Right ventricle myocardium superior (tissue), 1 donor: Measurements from ENCODE around the gene GPR50. TPM values are rescaled to one million over a fixed set of nuclear protein-coding genes. Genes with fewer than 3 reads are reported as not detected.

Source experiments
- ATAC-seq: fragments of 200-7000 bp; cut with Tn5 transposase; one replicate; pipeline ENCODE4 v1.9.1; 2020; ENCODE audit warnings: mild to moderate bottlenecking; ENCODE audit not compliant: poor library complexity
- DNase-seq: peaks from one replicate; pipeline ENCODE4 v3.0.0-alpha.2; 2020
- intact Hi-C: fragments of 100-400 bp; cut with DNase I; formaldehyde crosslinking; loops from one replicate; pipeline ENCODE4 v1.11.2; 2022
- long read RNA-seq: library from polyadenylated mRNA; unstranded; transcript quantifications from one replicate; pipeline ENCODE4 v2.0.0, GENCODE V29; 2021
- total RNA-seq: library from RNA; stranded (reverse); fragmentation: NEBNext Ultra II Directional; extraction: Animal tissue kit (Norgen Biotek cat#: 25700); gene quantifications from one replicate; pipeline ENCODE4 v1.2.1, GENCODE V29; 2021
- donor health status: DM: no; HTN: yes; CAD: no; lungs with severe emphysema.

GPR50 gene
- total RNA-seq: not detected
- long read RNA-seq: 0 reads

DNA sequence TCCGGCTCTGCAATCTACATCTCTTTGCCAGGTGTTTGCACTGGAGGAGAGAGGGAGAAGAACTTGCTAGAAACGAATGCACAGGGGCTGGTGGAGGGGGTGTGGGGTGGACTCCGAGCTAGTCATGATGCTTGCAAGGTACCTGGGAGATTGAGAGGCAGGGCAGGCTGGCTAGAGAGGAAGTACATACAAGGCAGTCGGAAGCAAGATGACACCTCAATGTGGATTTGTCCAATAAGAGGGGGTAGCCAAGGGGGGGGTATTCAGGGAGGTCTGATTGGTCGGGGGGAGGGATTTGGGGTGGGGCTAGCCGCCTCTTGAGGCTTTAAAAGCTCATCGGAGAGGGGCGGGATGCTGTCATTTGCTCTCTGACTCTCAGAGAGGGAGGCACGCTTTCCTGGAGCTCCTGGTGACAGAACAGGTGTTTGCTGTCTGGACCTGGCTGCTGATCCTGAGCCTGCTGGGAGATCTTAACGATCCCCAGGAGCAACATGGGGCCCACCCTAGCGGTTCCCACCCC lies at the start of gene GPR50:
Gene GPR50, plus strand, starts transcription at position 354 of the 520 bp plus-strand sequence. Its CDS starts 138 bp downstream, at position 492.
- DNase-seq: no peak
- intact Hi-C loops: no loop called here
- ATAC-seq: no peak

DNA sequence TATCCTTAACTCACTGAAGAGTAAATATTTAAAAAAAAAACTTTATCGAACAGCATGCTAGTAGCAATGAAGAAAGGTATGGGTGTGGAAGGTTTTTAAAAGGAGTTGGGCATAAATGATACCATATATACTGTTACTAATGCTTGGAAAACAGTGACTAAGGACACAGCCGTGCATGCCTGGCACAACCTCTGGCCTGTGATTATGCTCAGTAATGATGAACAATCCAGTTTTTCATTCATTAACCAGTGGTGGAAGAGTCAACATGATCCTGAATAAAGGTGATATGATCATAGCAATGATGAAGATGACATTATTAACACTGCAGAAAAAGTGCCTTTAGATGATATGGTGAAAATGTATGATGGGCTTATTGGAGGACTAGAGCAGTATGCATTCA lies 43.9 kb upstream of the GPR50 start:
- no peak for ATAC-seq
- intact Hi-C loops: no loop called here
- DNase-seq: no peak

DNA sequence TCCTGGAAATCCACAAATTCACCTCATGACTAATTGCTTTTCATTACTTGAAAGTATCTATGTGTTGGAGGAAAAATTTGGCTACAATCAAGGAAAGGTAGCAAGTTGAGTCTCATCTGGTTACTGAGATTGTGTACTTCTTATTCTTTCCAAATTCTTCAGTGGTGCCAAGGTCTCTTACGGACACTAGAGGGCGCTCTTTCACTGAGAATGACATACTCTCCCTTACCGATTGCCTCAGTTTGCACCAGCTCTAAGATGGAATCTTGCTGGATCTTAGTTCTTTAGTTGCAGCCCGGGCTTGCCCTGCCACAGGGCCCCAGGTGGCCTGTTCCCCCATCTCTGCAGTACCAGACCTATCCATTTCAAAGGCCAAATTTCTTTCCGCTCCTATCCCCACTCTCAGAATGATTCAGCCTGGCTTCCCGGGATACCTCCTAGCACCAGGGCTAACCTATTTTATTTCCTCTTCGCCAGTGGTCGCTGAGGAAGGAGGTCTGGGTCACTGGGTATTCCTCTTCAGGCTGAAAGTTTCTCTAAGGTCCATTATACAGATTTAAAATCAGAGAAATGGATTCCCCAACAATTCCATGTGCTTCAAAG lies 24.6 kb upstream of the GPR50 start:
- intact Hi-C loops: loop anchor here (2.0 to 10.0 kb wide), 2 partner anchors 529 to 1483 kb away; partner anchors contain the start of gene GABRQ
- DNase-seq: no peak
- no peak for ATAC-seq

- ATAC-seq (no peak), DNase-seq (no peak)
- intact Hi-C loops: loop anchor here (10.0 kb wide), 1 partner anchor 1482 kb away; the partner anchor contains the start of gene GABRQ
These were observed 23.3 kb upstream of the GPR50 start for GRCh38 chrX:151153086-151153485.

DNA sequence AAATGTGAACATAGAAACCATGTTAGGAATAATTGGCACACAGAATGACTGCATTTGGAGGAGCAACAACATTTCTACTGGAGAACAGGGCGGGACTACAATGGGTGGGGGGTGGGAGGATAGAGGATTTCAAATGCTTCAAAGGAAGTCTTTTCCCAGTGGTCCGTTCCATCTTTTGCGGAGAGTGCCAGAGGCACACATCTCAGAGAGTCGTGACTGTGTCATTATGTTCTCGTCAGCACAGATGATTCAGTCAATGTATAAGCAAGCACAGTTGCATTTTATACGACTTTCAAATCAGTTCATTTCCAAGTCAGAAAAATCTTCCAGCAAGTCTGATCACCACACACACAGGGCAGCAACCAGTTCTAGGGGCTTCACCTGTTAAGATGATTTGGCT lies 22.7 kb upstream of the GPR50 start:
- intact Hi-C loops: loop anchor here (10.0 kb wide), 1 partner anchor 1481 kb away; the partner anchor contains the start of gene GABRQ
- DNase-seq (no peak), ATAC-seq (no peak)

GRCh38 chrX:151155234-151155633 lies 21.1 kb upstream of the GPR50 start:
- no peak for ATAC-seq
- intact Hi-C loops: loop anchor here (10.0 kb wide), 1 partner anchor 1480 kb away; the partner anchor contains the start of gene GABRQ

GRCh38 chrX:151161690-151162089 lies 14.7 kb upstream of the GPR50 start:
- intact Hi-C loops: no loop called here
- DNase-seq (no peak), ATAC-seq (no peak)

More at GRCh38 chrX:151155234-151155633, 21.1 kb upstream of the GPR50 start:
- DNase-seq: no peak

DNA sequence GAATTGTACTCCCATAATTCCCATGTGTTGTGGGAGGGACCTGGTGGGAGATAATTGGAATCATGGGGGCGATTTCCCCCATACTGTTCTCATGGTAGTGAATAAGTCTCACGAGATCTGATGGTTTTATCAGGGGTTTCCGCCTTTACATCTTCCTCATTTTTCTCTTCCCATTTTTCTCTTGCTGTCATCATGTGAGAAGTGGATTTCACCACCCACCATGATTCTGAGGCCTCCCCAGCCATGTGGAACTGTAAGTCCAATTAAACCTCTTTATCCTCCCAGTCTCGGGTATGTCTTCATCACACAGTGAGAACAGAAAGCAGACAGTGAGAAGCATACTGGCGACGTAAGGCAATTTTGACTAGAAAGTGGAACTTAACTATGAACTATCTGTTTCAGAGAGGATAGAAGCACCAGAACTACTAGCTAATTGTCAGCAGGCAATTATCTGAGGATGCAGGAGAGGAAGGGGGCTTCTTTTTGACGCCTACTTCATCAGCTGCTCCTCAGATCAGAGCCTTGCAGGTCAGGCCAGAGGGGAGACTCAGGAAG lies 8.5 kb upstream of the GPR50 start:
- intact Hi-C loops: no loop called here
- no peak for ATAC-seq
- DNase-seq: no peak

GRCh38 chrX:151169783-151170182 lies 6.6 kb upstream of the GPR50 start:
- intact Hi-C loops: no loop called here
- ATAC-seq (no peak), DNase-seq (no peak)

- ATAC-seq (no peak), DNase-seq (no peak)
- intact Hi-C loops: no loop called here
These were observed 1.7 kb upstream of the GPR50 start for GRCh38 chrX:151174581-151175282.

- ATAC-seq: no peak
- intact Hi-C loops: no loop called here
- no peak for DNase-seq
These were observed 911 bp upstream of the GPR50 start for GRCh38 chrX:151175283-151176062.

GRCh38 chrX:151177141-151178027 lies 1.0 kb downstream of the GPR50 start:
- intact Hi-C loops: no loop called here
- no peak for DNase-seq
- ATAC-seq: no peak

- ATAC-seq (no peak), DNase-seq (no peak)
- intact Hi-C loops: no loop called here
These were observed 2.4 kb downstream of the GPR50 start for GRCh38 chrX:151178746-151179145.

- DNase-seq (no peak), ATAC-seq (no peak)
- intact Hi-C loops: no loop called here
These were observed 4.0 kb downstream of the GPR50 start for GRCh38 chrX:151180400-151180799.

GRCh38 chrX:151181088-151181487 lies 4.7 kb downstream of the GPR50 start:
- DNase-seq (no peak), ATAC-seq (no peak)
- intact Hi-C loops: no loop called here

DNA sequence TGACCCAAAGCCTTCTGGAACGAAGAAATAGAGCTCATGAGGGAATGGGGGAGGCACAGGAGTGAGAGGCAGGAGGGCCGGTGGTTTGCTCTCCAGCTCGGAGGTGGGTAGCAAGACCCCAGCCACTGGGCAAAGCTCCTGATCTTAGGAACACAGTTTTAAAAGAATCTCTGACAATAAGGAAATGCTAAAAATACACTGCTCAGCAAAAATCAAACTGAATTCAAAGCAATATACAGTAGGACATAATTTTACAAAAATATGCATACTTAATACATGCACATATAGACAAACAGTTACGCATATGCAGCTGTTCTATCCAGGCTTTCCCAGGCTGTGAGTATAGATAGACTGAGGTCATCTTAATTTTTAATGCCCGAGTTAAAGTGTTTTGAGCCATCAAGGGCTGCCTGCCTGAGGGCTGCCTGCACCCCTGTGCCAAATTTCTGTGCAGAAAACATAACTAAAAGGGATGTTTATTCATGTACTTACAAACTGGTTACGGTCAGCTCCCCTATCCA lies 6.9 kb downstream of the GPR50 start:
- intact Hi-C loops: no loop called here
- ATAC-seq (no peak), DNase-seq (no peak)

DNA sequence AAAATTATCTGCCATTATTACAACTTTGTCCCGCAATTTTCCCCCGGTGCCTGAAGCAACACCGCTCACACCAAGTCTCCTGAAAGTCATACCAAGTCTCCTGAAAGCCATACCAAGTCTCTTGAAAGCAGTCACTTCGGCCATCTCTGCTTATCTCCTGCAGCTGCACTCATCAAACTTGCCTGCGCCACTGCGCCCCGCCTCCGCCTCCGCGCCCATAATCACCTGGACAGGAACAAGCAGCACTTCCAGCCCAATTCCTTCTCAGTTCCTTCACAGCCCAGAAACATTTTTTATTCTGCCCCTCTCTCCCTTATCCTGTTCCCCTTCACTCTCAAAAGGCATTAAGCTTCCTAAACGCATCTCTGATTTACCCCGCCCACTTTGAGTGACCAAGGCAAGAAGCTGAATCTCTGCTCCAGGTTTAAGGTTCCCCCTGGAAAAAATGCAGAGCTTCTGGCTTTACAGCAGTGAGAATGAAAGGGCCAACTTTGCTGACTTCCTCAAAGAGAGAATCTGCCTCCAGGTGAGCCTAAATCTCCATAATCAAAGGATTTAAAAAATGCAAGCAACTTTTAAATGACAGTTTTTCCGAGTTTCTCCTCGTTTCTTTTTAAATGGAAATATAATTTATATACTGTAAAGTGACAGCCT lies 7.7 kb downstream of the GPR50 start:
- intact Hi-C loops: no loop called here
- DNase-seq (no peak), ATAC-seq (no peak)
